IMR-90 (cell line): ENCODE data around the gene TRIO. TPM values are rescaled to one million over a fixed set of nuclear protein-coding genes. Genes with fewer than 3 reads are reported as not detected.

ENCODE experiments used
- ATAC-seq: fragments of 200-7000 bp; cut with Tn5 transposase; 2 replicates; pipeline ENCODE4 v1.9.1; 2020; ENCODE audit warnings: low read depth, mild to moderate bottlenecking, moderate library complexity
- BruUV-seq: library from RNA; stranded (reverse); fragments of 400-500 nt; replicated peaks from 2 replicates; lab custom pipeline; 2021; lab: Mats Ljungman, UMichigan
- CTCF ChIA-PET: fragments of 300-600 bp; formaldehyde crosslinking; extraction: SDS; loops from one replicate; lab custom pipeline; 2021; ENCODE audit warnings: antibody characterized with exemption; lab: Yijun Ruan, JAX
- POLR2A ChIA-PET: fragments of 300-600 bp; sonication (Branson Sonifier 250); formaldehyde crosslinking; loops from one replicate; lab custom pipeline; 2022; ENCODE audit warnings: antibody characterized with exemption; ENCODE audit not compliant: unreplicated experiment; lab: Charles Lee
- DNase-seq: peaks from one replicate; pipeline ENCODE4 v3.0.0; 2013
- H2AFZ ChIP-seq: replicated peaks from 2 replicates; pipeline ENCODE3; 2013; ENCODE audit warnings: low read length, mild to moderate bottlenecking; ENCODE audit not compliant: poor library complexity
- H2AK5ac ChIP-seq: 2 replicates; pipeline ENCODE4 v1.6.1; 2013; ENCODE audit warnings: low read depth, low read length, inconsistent platforms
- H2AK9ac ChIP-seq: replicated peaks from 2 replicates; pipeline ENCODE3; 2013; ENCODE audit warnings: mild to moderate bottlenecking, low read depth, low read length, moderate library complexity; ENCODE audit not compliant: poor library complexity
- H2BK120ac ChIP-seq: 2 replicates; pipeline ENCODE4 v1.6.1; 2013; ENCODE audit warnings: low read depth, low read length, inconsistent platforms
- H2BK15ac ChIP-seq: 3 replicates; pipeline ENCODE4 v1.6.1; 2013; ENCODE audit warnings: low read depth, low read length, inconsistent platforms
- H2BK20ac ChIP-seq: 2 replicates; pipeline ENCODE4 v1.6.1; 2013; ENCODE audit warnings: low read depth, mild to moderate bottlenecking, inconsistent platforms, low read length, moderate library complexity
- H2BK5ac ChIP-seq: 2 replicates; pipeline ENCODE4 v1.6.1; 2013; ENCODE audit warnings: mild to moderate bottlenecking, low read depth, low read length, inconsistent platforms; ENCODE audit not compliant: poor library complexity, severe bottlenecking
- H3K14ac ChIP-seq: replicated peaks from 2 replicates; pipeline ENCODE4 v1.6.1; 2013; ENCODE audit warnings: low read depth, low read length, inconsistent platforms
- H3K18ac ChIP-seq: 2 replicates; pipeline ENCODE4 v1.6.1; 2013; ENCODE audit warnings: low read depth, low read length, control low read depth
- H3K23ac ChIP-seq: 2 replicates; pipeline ENCODE4 v1.6.1; 2013; ENCODE audit warnings: low read depth, low read length, inconsistent platforms
- H3K27ac ChIP-seq: 2 replicates; pipeline ENCODE4 v1.5.1; 2013; ENCODE audit warnings: mild to moderate bottlenecking, control low read depth, low read length; ENCODE audit not compliant: insufficient read depth
- H3K27me3 ChIP-seq: 2 replicates; pipeline ENCODE4 v1.6.1; 2013; ENCODE audit warnings: low read length; ENCODE audit not compliant: control insufficient read depth, insufficient read depth
- H3K36me3 ChIP-seq: 2 replicates; pipeline ENCODE4 v1.6.1; 2013; ENCODE audit warnings: low read length, mixed read lengths; ENCODE audit not compliant: control insufficient read depth, insufficient read depth
- H3K4ac ChIP-seq: 2 replicates; pipeline ENCODE4 v1.6.1; 2013; ENCODE audit warnings: low read depth, low read length, inconsistent platforms
- H3K4me1 ChIP-seq: 2 replicates; pipeline ENCODE4 v1.6.1; 2013; ENCODE audit warnings: low read length, mixed read lengths; ENCODE audit not compliant: control insufficient read depth, insufficient read depth
- H3K4me2 ChIP-seq: 2 replicates; pipeline ENCODE4 v1.6.1; 2013; ENCODE audit warnings: low read depth, mild to moderate bottlenecking, control low read depth, low read length, moderate library complexity
- H3K4me3 ChIP-seq: 2 replicates; pipeline ENCODE4 v1.5.1; 2013; ENCODE audit warnings: low read depth, mild to moderate bottlenecking, control low read depth, low read length, moderate library complexity; ENCODE audit not compliant: insufficient read depth
- H3K56ac ChIP-seq: 2 replicates; pipeline ENCODE4 v1.6.1; 2013; ENCODE audit warnings: low read length, inconsistent platforms; ENCODE audit not compliant: insufficient read depth; ENCODE audit errors: extremely low read depth
- H3K79me1 ChIP-seq, 2 experiments: 2 replicates each; pipeline ENCODE4 v1.6.1; 2013; ENCODE audit warnings: low read length in 2 of 2, inconsistent platforms in 1 of 2, low read depth in 1 of 2
- H3K9ac ChIP-seq: 2 replicates; pipeline ENCODE4 v1.6.1; 2013; ENCODE audit warnings: low read depth, low read length, control low read depth
- H3K9me1 ChIP-seq: 2 replicates; pipeline ENCODE4 v1.6.1; 2013; ENCODE audit warnings: low read length, inconsistent platforms; ENCODE audit not compliant: insufficient read depth
- H3K9me3 ChIP-seq: 2 replicates; pipeline ENCODE4 v1.6.1; 2013; ENCODE audit warnings: low read length; ENCODE audit not compliant: control insufficient read depth, insufficient read depth
- H4K20me1 ChIP-seq: 2 replicates; pipeline ENCODE4 v1.6.1; 2013; ENCODE audit warnings: low read length, inconsistent platforms; ENCODE audit not compliant: insufficient read depth
- H4K5ac ChIP-seq: 2 replicates; pipeline ENCODE4 v1.6.1; 2013; ENCODE audit warnings: mild to moderate bottlenecking, low read depth, low read length, control low read depth
- H4K8ac ChIP-seq, 2 experiments: 2 replicates each; pipeline ENCODE4 v1.6.1; 2013; ENCODE audit warnings: low read depth in 2 of 2, low read length in 2 of 2, control low read depth in 1 of 2, inconsistent platforms in 1 of 2
- H4K91ac ChIP-seq: 2 replicates; pipeline ENCODE4 v1.6.1; 2013; ENCODE audit warnings: low read depth, low read length, inconsistent platforms; ENCODE audit not compliant: insufficient read depth
- CEBPB ChIP-seq: IDR thresholded peaks from 2 replicates; pipeline ENCODE4 v1.6.1; 2012; ENCODE audit warnings: low read depth, low read length, improper control_type of control experiment
- CHD1 ChIP-seq: IDR thresholded peaks from 2 replicates; pipeline ENCODE4 v1.6.1; 2012; ENCODE audit warnings: low read depth, low read length, improper control_type of control experiment
- ELK1 ChIP-seq: fragments of 150-350 bp; IDR thresholded peaks from 2 replicates; pipeline ENCODE4 v1.6.1; 2016; ENCODE audit warnings: low read depth, mild to moderate bottlenecking, low read length, moderate library complexity, borderline replicate concordance
- FOS ChIP-seq: fragments of 150-350 bp; IDR thresholded peaks from 2 replicates; pipeline ENCODE4 v1.6.1; 2016; ENCODE audit warnings: low read depth, low read length
- MAFK ChIP-seq: IDR thresholded peaks from 2 replicates; pipeline ENCODE4 v1.6.1; 2012; ENCODE audit warnings: low read depth, low read length, improper control_type of control experiment
- MAZ ChIP-seq: IDR thresholded peaks from 2 replicates; pipeline ENCODE4 v1.6.1; 2012; ENCODE audit warnings: low read depth, mild to moderate bottlenecking, low read length, improper control_type of control experiment, moderate library complexity, borderline replicate concordance
- MXI1 ChIP-seq: IDR thresholded peaks from 2 replicates; pipeline ENCODE4 v1.6.1; 2012; ENCODE audit warnings: low read depth, mild to moderate bottlenecking, low read length, moderate library complexity, borderline replicate concordance
- NFE2L2 ChIP-seq: fragments of 150-350 bp; IDR thresholded peaks from 2 replicates; pipeline ENCODE4 v1.6.1; 2016; ENCODE audit warnings: low read depth, mild to moderate bottlenecking, low read length
- RAD21 ChIP-seq: IDR thresholded peaks from 2 replicates; pipeline ENCODE4 v1.6.1; 2012; ENCODE audit warnings: low read length, improper control_type of control experiment
- RFX5 ChIP-seq: IDR thresholded peaks from 2 replicates; pipeline ENCODE4 v1.8.0; 2012; ENCODE audit warnings: low read depth, mild to moderate bottlenecking, low read length, moderate library complexity
- SMC3 ChIP-seq: fragments of 150-350 bp; IDR thresholded peaks from 2 replicates; pipeline ENCODE4 v1.6.1; 2016; ENCODE audit warnings: low read depth, mild to moderate bottlenecking, antibody characterized with exemption, low read length, moderate library complexity
- USF2 ChIP-seq: fragments of 150-350 bp; IDR thresholded peaks from 2 replicates; pipeline ENCODE4 v1.6.1; 2017; ENCODE audit warnings: mild to moderate bottlenecking, antibody characterized with exemption, low read length, low read depth
- WGBS, 2 experiments: methylation state at CpG; one replicate each; pipeline versions ENCODE4 v1.1.5 to v1.1.7; 2013; ENCODE audit warnings: missing lambda C conversion rate in 2 of 2; ENCODE audit not compliant: insufficient read length in 1 of 2; ENCODE audit errors: extremely low coverage in 2 of 2; 5-methylcytosine and 5-hydroxymethylcytosine counted together
- dilution Hi-C: fragments of 300-500 bp; cut with HindIII; formaldehyde crosslinking; loops from one replicate; pipeline ENCODE4 v1.14.3; 2018; ENCODE audit warnings: low sequenced_read_pairs; ENCODE audit not compliant: unreplicated experiment
- in situ Hi-C: fragments of 300-500 bp; cut with MboI; formaldehyde crosslinking; loops from 3 replicates; pipeline ENCODE4 v1.14.3; 2019; ENCODE audit warnings: low sequenced_read_pairs, inconsistent platforms, mixed read lengths
- intact Hi-C: fragments of 100-400 bp; cut with micrococcal nuclease; formaldehyde crosslinking; loops from 2 replicates; pipeline ENCODE4 v1.10.0; 2022
- polyA plus RNA-seq, 3 experiments: library from polyadenylated mRNA; depleted of rRNA; stranded (reverse); fragments of >200 nt; gene quantifications; 2 replicates each; pipeline ENCODE4 v1.2.3, GENCODE V29; 2012; ENCODE audit warnings: low replicate concordance in 1 of 3
- total RNA-seq: library from RNA; depleted of rRNA; stranded (reverse); fragments of >200 nt; gene quantifications from 2 replicates; pipeline ENCODE4 v1.2.3, GENCODE V29; 2012

TRIO gene
- total and polyA plus RNA-seq, 2 of the 4 experiments (the other 2 are of a cell fraction), result 206 to 522 TPM

- Histone ChIP-seq H3K4me2 (peak overlapping the region; percentile 12; the same call in 1 of the 2 replicates), H3K27me3 (no peaks in the 10 kb centered on the region), H3K27ac (peak overlapping the region; percentile 39; the same call in 1 of the 2 replicates), H3K9me1 (peaks cover 24% of the 10 kb centered on the region), H3K18ac (0 out of 2 replicates have a peak overlapping the region, but pooled peaks have one; percentile 30), H2BK5ac (peak overlapping the region; percentile 9), H3K79me1 (peaks cover 0 to 31% of the 10 kb centered on the region in 2 experiments; a peak in 2 of 4 replicates), H2AFZ (no peak overlapping the region), H4K20me1 (peaks cover 96% of the 10 kb centered on the region), H3K4me3 (no peak overlapping the region), H3K36me3 (peaks cover 18% of the 10 kb centered on the region), H2BK15ac (no peak overlapping the region), H3K14ac (peak overlapping the region; percentile 63), H3K23ac (no peak overlapping the region), H2AK5ac (0 out of 2 replicates have a peak overlapping the region, but pooled peaks have one; percentile 28), H4K91ac (no peak overlapping the region), H3K4me1 (peaks cover 41% of the 10 kb centered on the region), H3K56ac (no peak overlapping the region), H2BK20ac (no peak overlapping the region), H3K9me3 (peaks cover 4% of the 10 kb centered on the region; the same call in 1 of the 2 replicates), H3K9ac (no peak overlapping the region), H2AK9ac (no peak overlapping the region), H3K4ac (no peak overlapping the region), H4K8ac (peak overlapping the region; percentile 18 to 24; a peak in 1 of 4 replicates), H2BK120ac (no peak overlapping the region), H4K5ac (no peak overlapping the region; the same call in 1 of the 2 replicates)
- no TSS peak for BruUV-seq
- in situ Hi-C loops (no loop called here), intact Hi-C loops (no loop called here), dilution Hi-C loops (no loop called here)
- CTCF ChIA-PET, result no interaction called here
- no peak for TF ChIP-seq MXI1
- no peak for TF ChIP-seq SMC3
- no peak for TF ChIP-seq MAFK
- no peak for TF ChIP-seq ELK1
- TF ChIP-seq MAZ, result no peak
- TF ChIP-seq CEBPB, result no peak
- no peak for TF ChIP-seq CHD1
- no peak for TF ChIP-seq RFX5
- no peak for TF ChIP-seq NFE2L2
- TF ChIP-seq RAD21, result no peak
- TF ChIP-seq FOS, result no peak
- TF ChIP-seq USF2, result no peak
- ATAC-seq (no peak), DNase-seq (no peak)
- WGBS, 2 experiments, result 76% methylated on average over 4 of the region's 11 CpGs; no CpG with 5 or more reads in 1 of the 2 experiments
- POLR2A ChIA-PET, result no interaction called here
Measured at GRCh38 chr5:14256756-14257393, 113.7 kb downstream of the TRIO start.
